Measurements from ENCODE around the gene PRDM11.
"Not testable (repeated sequence)": the region's sequence is repeated elsewhere in the genome, so short reads cannot be mapped to it uniquely, and the experiment has no call there.

Gene PRDM11

DNA sequence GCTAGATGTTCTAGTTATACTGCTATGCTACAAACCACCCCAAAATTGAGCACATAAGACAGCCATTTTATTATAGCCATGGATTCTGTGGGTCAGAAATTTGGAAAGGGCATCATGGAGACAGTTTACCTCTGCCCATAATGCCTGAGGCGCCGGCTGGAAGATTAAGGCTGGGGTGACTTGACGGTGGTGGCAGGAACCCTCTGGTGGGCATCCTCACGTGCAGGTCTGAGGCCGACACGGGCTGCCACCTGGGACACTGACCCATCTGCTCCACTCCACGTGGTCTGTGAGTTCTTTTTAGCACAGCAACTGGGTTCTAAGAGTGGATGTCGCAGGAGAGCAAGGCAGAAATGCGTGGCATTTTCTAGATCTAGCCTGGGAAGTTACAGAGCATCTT is 40.0 kb upstream of the PRDM11 start:
- Histone ChIP-seq H3K36me3 (ENCODE audit: control insufficient read depth, low read depth, low read length) (no peaks in the 10 kb centered on the region), H3K9me3 (ENCODE audit: control insufficient read depth, low read depth, low read length) (no peaks in the 10 kb centered on the region), H3K27me3 (ENCODE audit: control insufficient read depth, insufficient read depth, low read length) (no peaks in the 10 kb centered on the region), H3K4me1 (ENCODE audit: control insufficient read depth, low read depth, low read length) (no peaks in the 10 kb centered on the region), H3K9ac (ENCODE audit: low read length) (no peak overlapping the region), H3K27ac (ENCODE audit: low read length) (no peak overlapping the region), H3K4me3 (ENCODE audit: low read length) (no peak overlapping the region)

DNA sequence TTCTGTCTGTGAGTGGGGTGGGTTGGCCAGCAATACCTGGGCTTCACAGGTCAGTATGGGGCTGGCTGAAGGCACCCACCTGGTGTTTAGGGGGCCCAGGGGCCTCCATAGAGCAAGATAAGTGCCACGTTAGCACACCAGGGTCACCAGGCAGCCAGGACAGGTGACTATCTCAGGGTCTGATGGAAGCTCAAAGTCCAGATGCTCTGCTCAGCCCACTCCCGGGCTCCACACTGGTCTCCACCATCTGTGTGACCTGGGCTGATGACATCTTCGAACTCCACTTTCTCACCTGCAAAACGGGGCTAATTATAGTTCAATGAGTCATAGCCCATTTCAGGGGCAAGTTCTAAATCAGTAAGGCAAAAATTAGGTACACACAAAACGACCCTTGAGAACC is 39.4 kb upstream of the PRDM11 start:
- H3K4me1 ChIP-seq (ENCODE audit: control insufficient read depth, low read depth, low read length) = no peaks in the 10 kb centered on the region

DNA sequence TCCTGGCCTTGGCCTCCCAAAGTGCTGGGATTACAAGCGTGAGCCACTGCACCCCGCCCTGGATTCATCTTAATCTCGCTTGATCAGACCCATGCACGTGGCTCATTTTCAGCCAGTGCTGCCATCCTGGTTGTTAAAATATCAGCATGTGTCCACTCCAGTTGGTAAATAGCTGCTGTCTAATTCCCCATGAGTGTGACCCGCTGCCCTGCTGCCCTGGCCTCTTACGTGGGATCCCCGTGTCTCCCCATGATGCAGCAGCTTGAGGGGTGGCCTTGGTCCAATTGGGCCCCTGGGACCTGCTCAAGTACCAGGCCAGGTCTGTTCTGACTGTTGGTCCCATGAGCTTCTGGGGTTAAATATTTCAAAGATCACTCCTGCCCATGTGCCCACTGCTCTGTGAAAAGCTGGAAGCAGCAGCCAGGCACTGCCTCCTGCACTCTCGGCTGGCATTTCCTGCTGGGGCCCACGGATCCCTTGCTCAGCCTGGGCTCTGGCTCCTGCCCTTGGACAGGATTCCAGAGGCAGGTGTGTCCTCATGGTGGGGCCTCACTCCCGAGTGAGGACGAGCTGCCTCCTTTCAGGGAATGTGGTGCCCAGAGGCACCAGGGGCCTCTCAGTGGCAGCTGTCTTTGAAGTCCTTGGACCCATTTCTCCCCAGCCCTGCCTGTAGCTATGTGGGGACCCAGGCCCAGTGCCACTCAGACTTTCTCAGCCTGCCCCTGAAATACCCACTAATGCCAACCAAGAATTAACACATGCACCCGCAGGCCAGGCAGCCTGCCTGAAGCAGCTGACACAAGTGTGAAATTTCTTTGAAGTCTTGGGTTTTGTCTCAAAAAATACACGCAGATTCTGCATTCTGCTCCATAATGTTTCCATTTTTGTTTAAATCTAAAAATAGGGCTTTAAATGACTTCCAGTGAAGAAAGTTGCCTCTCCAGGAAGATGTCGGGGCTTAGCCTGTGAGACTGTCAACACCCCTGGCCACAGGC is 38.1 kb upstream of the PRDM11 start:
- Histone ChIP-seq H3K9me3 (ENCODE audit: control insufficient read depth, low read depth, low read length) (no peaks in the 10 kb centered on the region), H3K27me3 (ENCODE audit: control insufficient read depth, insufficient read depth, low read length) (no peaks in the 10 kb centered on the region), H3K27ac (ENCODE audit: low read length) (no peak overlapping the region), H3K4me3 (ENCODE audit: low read length) (no peak overlapping the region), H3K4me1 (ENCODE audit: control insufficient read depth, low read depth, low read length) (no peaks in the 10 kb centered on the region), H3K36me3 (ENCODE audit: control insufficient read depth, low read depth, low read length) (no peaks in the 10 kb centered on the region), H3K9ac (ENCODE audit: low read length) (no peak overlapping the region)

More for the DNA sequence above, 39.4 kb upstream of the PRDM11 start:
- no peak overlapping the region for H3K4me3 ChIP-seq (ENCODE audit: low read length)
- H3K27ac ChIP-seq (ENCODE audit: low read length) = no peak overlapping the region
- no peak overlapping the region for H3K9ac ChIP-seq (ENCODE audit: low read length)
- H3K36me3 ChIP-seq (ENCODE audit: control insufficient read depth, low read depth, low read length) = no peaks in the 10 kb centered on the region
- H3K9me3 ChIP-seq (ENCODE audit: control insufficient read depth, low read depth, low read length) = no peaks in the 10 kb centered on the region
- no peaks in the 10 kb centered on the region for H3K27me3 ChIP-seq (ENCODE audit: control insufficient read depth, insufficient read depth, low read length)

DNA sequence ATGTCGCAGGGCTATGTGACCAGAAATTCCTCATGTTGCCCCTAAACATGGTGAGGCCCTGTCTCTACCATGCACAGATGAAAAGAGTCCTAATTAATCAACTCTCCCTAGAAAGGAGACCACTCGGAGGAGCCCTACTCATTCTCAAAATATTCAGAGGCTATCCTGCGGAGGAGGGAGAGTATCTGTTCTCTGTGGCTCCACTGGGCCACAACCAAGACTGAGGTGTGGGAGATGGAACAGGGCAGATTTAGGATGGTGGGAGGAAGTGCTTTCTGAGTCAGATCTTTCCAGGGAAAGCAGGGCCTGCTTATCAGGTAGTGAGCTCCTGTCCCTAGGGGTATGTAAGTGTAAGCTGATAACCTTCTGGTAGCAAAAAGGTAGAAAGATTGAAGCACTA is 37.0 kb upstream of the PRDM11 start:
- H3K27me3 ChIP-seq (ENCODE audit: control insufficient read depth, insufficient read depth, low read length) = no peaks in the 10 kb centered on the region
- H3K9ac ChIP-seq (ENCODE audit: low read length) = no peak overlapping the region
- no peak overlapping the region for H3K4me3 ChIP-seq (ENCODE audit: low read length)

DNA sequence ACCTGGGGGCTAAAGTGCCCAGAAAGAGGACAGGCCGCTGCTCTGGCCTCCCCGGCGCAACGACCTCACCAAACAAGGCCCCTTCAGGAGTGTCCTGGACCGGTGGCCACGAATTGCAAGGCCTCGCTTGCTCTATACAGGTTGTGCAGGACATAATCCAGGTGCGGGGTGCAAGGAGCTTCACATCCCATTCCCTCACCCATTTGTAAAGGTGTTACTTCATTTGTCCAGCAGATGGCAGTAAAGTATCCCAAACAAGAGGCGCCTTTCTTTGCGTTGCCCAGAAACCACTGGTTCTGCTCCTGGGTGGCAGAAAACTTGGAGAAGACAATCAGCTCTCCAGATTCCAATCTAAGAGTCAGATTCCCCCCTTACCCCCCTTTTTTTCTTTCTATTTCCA is 35.9 kb upstream of the PRDM11 start:
- no peaks in the 10 kb centered on the region for H3K36me3 ChIP-seq (ENCODE audit: control insufficient read depth, low read depth, low read length)

More for the DNA sequence above, 37.0 kb upstream of the PRDM11 start:
- no peaks in the 10 kb centered on the region for H3K36me3 ChIP-seq (ENCODE audit: control insufficient read depth, low read depth, low read length)
- H3K4me1 ChIP-seq (ENCODE audit: control insufficient read depth, low read depth, low read length) = no peaks in the 10 kb centered on the region
- no peaks in the 10 kb centered on the region for H3K9me3 ChIP-seq (ENCODE audit: control insufficient read depth, low read depth, low read length)
- H3K27ac ChIP-seq (ENCODE audit: low read length) = no peak overlapping the region

DNA sequence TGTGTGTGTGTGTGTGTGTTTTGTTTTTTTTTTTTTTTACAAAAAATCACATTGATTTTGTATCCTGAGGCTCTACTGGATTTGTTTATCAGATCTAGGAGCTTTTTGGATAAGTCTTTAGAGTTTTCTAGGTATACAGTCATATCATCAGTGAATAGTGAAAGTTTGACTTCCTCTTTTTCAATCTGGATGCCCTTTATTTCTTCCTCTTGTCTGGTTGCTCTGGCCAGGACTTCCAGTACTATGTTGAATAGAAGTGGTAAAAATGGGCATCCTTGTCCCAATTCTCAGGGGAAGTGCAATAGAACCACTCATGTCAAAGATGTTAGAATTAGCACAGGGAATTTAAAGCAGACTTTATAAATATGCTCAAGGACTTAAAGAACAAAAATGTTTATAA is 32.6 kb upstream of the PRDM11 start:
- Histone ChIP-seq H3K36me3 (ENCODE audit: control insufficient read depth, low read depth, low read length) (no peaks in the 10 kb centered on the region), H3K9me3 (ENCODE audit: control insufficient read depth, low read depth, low read length) (no peaks in the 10 kb centered on the region), H3K4me1 (ENCODE audit: control insufficient read depth, low read depth, low read length) (no peaks in the 10 kb centered on the region), H3K9ac (ENCODE audit: low read length) (no peak overlapping the region), H3K4me3 (ENCODE audit: low read length) (no peak overlapping the region), H3K27me3 (ENCODE audit: control insufficient read depth, insufficient read depth, low read length) (no peaks in the 10 kb centered on the region), H3K27ac (ENCODE audit: low read length) (no peak overlapping the region)

More for the DNA sequence above, 35.9 kb upstream of the PRDM11 start:
- Histone ChIP-seq H3K4me3 (ENCODE audit: low read length) (no peak overlapping the region), H3K27me3 (ENCODE audit: control insufficient read depth, insufficient read depth, low read length) (no peaks in the 10 kb centered on the region), H3K4me1 (ENCODE audit: control insufficient read depth, low read depth, low read length) (no peaks in the 10 kb centered on the region), H3K27ac (ENCODE audit: low read length) (no peak overlapping the region), H3K9ac (ENCODE audit: low read length) (no peak overlapping the region), H3K9me3 (ENCODE audit: control insufficient read depth, low read depth, low read length) (no peaks in the 10 kb centered on the region)

DNA sequence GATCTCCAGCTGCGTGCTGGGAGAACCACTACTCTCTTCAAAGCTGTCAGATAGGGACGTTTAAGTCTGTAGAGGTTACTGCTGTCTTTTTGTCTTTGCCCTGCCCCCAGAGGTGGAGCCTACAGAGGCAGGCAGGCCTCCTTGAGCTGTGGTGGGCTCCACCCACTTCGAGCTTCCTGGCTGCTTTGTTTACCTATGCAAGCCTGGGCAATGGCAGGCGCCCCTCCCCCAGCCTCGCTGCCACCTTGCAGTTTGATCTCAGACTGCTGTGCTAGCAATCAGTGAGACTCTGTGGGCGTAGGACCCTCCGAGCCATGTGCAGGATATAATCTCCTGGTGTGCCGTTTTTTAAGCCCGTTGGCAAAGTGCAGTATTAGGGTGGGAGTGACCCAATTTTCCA is 18.6 kb upstream of the PRDM11 start:
- not testable (repeated sequence) for H3K4me3 ChIP-seq (ENCODE audit: low read length); H3K4me1 ChIP-seq (ENCODE audit: control insufficient read depth, low read depth, low read length); H3K36me3 ChIP-seq (ENCODE audit: control insufficient read depth, low read depth, low read length); H3K27me3 ChIP-seq (ENCODE audit: control insufficient read depth, insufficient read depth, low read length); H3K9me3 ChIP-seq (ENCODE audit: control insufficient read depth, low read depth, low read length); H3K27ac ChIP-seq (ENCODE audit: low read length); H3K9ac ChIP-seq (ENCODE audit: low read length)

DNA sequence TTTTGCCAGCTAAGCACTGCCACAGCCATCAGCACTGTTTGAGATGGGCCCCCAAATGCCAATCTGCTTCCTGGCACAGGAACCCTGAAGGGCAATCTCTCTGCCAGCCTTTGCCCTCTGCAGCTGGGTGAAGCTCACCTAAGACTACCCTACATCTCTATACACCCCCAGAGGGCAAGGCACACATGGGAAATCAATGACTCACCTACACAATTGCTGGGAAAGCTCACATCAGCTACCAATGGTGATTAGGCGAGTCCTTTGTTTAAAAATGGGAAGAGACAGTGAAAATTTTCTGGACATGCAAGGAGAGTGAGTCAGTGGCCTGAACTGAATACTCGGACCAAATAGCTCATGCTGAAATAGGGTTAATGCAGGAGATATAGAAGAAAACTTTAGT is 12.6 kb upstream of the PRDM11 start:
- Histone ChIP-seq H3K27ac (ENCODE audit: low read length) (no peak overlapping the region), H3K36me3 (ENCODE audit: control insufficient read depth, low read depth, low read length) (no peaks in the 10 kb centered on the region), H3K9me3 (ENCODE audit: control insufficient read depth, low read depth, low read length) (peaks cover 3% of the 10 kb centered on the region), H3K27me3 (ENCODE audit: control insufficient read depth, insufficient read depth, low read length) (no peaks in the 10 kb centered on the region), H3K4me3 (ENCODE audit: low read length) (no peak overlapping the region), H3K9ac (ENCODE audit: low read length) (no peak overlapping the region), H3K4me1 (ENCODE audit: control insufficient read depth, low read depth, low read length) (no peaks in the 10 kb centered on the region)

DNA sequence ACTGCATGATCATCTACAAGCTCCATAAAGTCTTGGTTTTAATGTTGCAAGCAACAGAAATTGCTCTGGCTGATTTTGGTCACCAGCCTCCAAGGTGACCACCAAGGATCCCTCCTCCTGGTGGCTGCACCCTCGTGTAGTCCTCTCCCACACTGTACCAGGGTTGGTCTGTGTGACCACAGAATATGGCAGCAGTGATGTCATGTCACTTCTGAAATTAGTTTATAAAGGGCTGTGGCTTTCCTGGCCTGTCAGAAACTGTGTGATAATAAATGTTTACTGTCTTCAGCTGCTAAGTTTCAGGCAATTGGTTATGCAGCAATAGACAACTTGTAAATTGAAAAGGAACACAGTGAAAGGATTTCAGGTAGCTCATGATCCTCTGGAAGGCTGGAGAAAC is 5.3 kb upstream of the PRDM11 start:
- Histone ChIP-seq H3K36me3 (ENCODE audit: control insufficient read depth, low read depth, low read length) (no peaks in the 10 kb centered on the region), H3K27ac (ENCODE audit: low read length) (no peak overlapping the region), H3K4me1 (ENCODE audit: control insufficient read depth, low read depth, low read length) (no peaks in the 10 kb centered on the region), H3K9me3 (ENCODE audit: control insufficient read depth, low read depth, low read length) (no peaks in the 10 kb centered on the region), H3K4me3 (ENCODE audit: low read length) (no peak overlapping the region), H3K9ac (ENCODE audit: low read length) (no peak overlapping the region), H3K27me3 (ENCODE audit: control insufficient read depth, insufficient read depth, low read length) (peaks cover 31% of the 10 kb centered on the region)

DNA sequence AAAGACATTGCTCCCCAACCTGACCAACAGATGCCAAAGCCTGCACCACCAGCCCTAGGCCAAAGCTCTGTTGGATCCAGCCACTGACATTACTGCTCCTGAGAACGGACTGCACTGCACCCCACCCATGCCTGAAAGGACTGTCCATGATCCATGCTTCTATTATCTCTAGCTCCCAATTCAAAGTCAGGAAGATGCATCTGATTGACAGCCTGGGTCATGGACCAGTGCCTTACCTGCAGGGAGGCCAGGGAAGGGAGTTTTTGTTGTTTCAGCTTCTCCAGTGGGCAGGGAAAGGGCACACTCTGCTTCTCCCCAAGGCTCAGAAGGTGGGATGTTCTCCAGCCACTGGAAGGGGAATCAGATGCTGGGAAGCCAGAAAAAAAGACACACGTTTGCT is 4.8 kb upstream of the PRDM11 start:
- Histone ChIP-seq H3K4me1 (ENCODE audit: control insufficient read depth, low read depth, low read length) (no peaks in the 10 kb centered on the region), H3K4me3 (ENCODE audit: low read length) (no peak overlapping the region), H3K9ac (ENCODE audit: low read length) (no peak overlapping the region), H3K27me3 (ENCODE audit: control insufficient read depth, insufficient read depth, low read length) (peaks cover 31% of the 10 kb centered on the region), H3K36me3 (ENCODE audit: control insufficient read depth, low read depth, low read length) (no peaks in the 10 kb centered on the region), H3K27ac (ENCODE audit: low read length) (no peak overlapping the region), H3K9me3 (ENCODE audit: control insufficient read depth, low read depth, low read length) (no peaks in the 10 kb centered on the region)

DNA sequence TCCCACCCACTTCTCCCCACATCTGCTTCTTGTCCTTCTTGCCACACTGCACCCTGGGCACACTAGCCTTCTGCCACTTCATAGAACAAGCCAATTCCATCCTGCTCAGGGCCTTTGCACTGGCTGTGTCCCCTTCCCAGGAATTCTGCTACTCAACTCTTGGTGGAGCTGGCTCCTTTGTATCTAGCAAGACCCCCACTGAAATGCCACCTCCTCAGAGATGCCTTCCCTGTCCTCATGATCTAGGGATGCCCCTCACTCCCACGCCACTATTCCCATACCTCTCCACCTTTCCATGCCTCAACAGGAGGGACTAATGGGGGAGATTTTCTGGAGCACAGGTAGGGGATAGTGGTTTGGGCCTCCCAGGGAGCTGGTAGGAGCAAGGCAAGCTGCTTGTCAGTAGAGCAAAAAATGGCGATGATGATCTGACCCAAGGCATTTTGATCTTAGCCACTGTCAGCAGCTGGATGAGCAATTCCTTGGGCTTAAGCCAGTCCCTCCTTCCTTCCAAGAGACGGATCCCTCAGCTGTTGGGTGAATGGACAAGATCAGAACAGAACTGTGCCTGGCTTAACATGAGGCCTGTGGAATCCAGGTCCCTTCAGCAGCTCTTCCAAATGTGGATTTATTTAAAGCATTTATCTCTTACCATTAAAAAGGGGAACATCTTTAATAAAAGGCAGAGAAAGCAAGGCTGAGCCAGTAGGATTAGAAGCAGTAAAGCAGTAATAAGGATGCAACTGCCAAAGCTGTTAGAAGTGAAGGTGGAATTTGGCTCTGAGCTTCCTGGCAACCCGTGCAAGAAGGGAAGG is 4.0 kb upstream of the PRDM11 start:
- Histone ChIP-seq H3K9ac (ENCODE audit: low read length) (no peak overlapping the region), H3K27me3 (ENCODE audit: control insufficient read depth, insufficient read depth, low read length) (peaks cover 31% of the 10 kb centered on the region), H3K4me1 (ENCODE audit: control insufficient read depth, low read depth, low read length) (no peaks in the 10 kb centered on the region), H3K36me3 (ENCODE audit: control insufficient read depth, low read depth, low read length) (no peaks in the 10 kb centered on the region), H3K27ac (ENCODE audit: low read length) (no peak overlapping the region), H3K9me3 (ENCODE audit: control insufficient read depth, low read depth, low read length) (no peaks in the 10 kb centered on the region), H3K4me3 (ENCODE audit: low read length) (no peak overlapping the region)

Data from iPS-18a (cell line).